PC-9 (cell line): ENCODE measurements around the gene HMGCR.

Experiments
- EZH2 ChIP-seq: fragments of 200-600 bp; sonication (generic); IDR thresholded peaks from 2 replicates; pipeline ENCODE4 v1.8.0; 2017; ENCODE audit warnings: antibody characterized with exemption, low read depth
- TF ChIP-seq, protein P1 (sequence below): fragments of 200-600 bp; sonication (generic); conservative IDR thresholded peaks from 2 replicates; pipeline ENCODE4 v1.6.1; 2017; ENCODE audit warnings: mixed run types, antibody characterized with exemption, mild to moderate bottlenecking, moderate library complexity

DNA sequence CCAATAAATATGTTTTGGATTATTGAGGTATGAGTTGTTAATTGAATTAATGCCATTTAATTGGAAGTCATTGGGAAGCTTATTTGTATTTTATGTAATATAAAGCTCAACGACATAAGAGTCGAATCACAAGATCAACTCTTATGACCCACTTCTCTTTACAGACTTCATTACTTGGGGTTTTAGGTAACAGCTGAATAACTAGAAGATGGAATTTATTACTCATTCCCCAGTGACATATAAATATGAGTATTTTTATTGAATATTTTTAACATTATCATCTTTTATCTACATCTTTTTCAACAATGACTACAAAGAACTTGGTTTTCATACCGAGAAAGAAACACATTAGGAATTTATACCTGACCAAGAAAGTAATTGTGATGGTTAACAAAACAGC, 21.1 kb downstream of the HMGCR start:
- TF ChIP-seq, protein P1, sequence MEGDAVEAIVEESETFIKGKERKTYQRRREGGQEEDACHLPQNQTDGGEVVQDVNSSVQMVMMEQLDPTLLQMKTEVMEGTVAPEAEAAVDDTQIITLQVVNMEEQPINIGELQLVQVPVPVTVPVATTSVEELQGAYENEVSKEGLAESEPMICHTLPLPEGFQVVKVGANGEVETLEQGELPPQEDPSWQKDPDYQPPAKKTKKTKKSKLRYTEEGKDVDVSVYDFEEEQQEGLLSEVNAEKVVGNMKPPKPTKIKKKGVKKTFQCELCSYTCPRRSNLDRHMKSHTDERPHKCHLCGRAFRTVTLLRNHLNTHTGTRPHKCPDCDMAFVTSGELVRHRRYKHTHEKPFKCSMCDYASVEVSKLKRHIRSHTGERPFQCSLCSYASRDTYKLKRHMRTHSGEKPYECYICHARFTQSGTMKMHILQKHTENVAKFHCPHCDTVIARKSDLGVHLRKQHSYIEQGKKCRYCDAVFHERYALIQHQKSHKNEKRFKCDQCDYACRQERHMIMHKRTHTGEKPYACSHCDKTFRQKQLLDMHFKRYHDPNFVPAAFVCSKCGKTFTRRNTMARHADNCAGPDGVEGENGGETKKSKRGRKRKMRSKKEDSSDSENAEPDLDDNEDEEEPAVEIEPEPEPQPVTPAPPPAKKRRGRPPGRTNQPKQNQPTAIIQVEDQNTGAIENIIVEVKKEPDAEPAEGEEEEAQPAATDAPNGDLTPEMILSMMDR: no peak
- TF ChIP-seq EZH2: no peak
